Measurements from ENCODE around the gene EDIL3.
"Not testable (repeated sequence)": the region's sequence is repeated elsewhere in the genome, so short reads cannot be mapped to it uniquely, and the experiment has no call there.

EDIL3 gene

GRCh38 chr5:84378420-84378819 is 6.3 kb downstream of the EDIL3 start:
- no peak for DNase-seq

GRCh38 chr5:84376346-84376745 is 8.3 kb downstream of the EDIL3 start:
- no peak for DNase-seq

- DNase-seq, result no peak
Observed at GRCh38 chr5:84374568-84374967, 10.1 kb downstream of the EDIL3 start.

GRCh38 chr5:84373506-84373905 is 11.2 kb downstream of the EDIL3 start:
- no peak for DNase-seq

- DNase-seq, result no peak
Observed at GRCh38 chr5:84372066-84372695, 12.5 kb downstream of the EDIL3 start.

GRCh38 chr5:84370176-84370575 is 14.5 kb downstream of the EDIL3 start:
- no peak for DNase-seq

- DNase-seq, result no peak
Observed at GRCh38 chr5:84364043-84364442, 20.6 kb downstream of the EDIL3 start.

GRCh38 chr5:84362061-84362720 is 22.5 kb downstream of the EDIL3 start:
- DNase-seq, result no peak

- DNase-seq, result no peak
Observed at GRCh38 chr5:84361572-84361971, 23.1 kb downstream of the EDIL3 start.

- no peak for DNase-seq
Observed at GRCh38 chr5:84360056-84360455, 24.6 kb downstream of the EDIL3 start.

- DNase-seq, result no peak
Observed at GRCh38 chr5:84354101-84354500, 30.6 kb downstream of the EDIL3 start.

GRCh38 chr5:84344788-84345187 is 39.9 kb downstream of the EDIL3 start:
- no peak for DNase-seq

GRCh38 chr5:84343171-84343570 is 41.5 kb downstream of the EDIL3 start:
- no peak for DNase-seq

- no peak for DNase-seq
Observed at GRCh38 chr5:84332106-84332505, 52.6 kb downstream of the EDIL3 start.

- no peak for DNase-seq
Observed at GRCh38 chr5:84327591-84327990, 57.1 kb downstream of the EDIL3 start.

GRCh38 chr5:84322646-84323045 is 62.0 kb downstream of the EDIL3 start:
- no peak for DNase-seq

- not testable (repeated sequence) for DNase-seq
Observed at GRCh38 chr5:84317826-84318225, 66.9 kb downstream of the EDIL3 start.

- not testable (repeated sequence) for DNase-seq
Observed at GRCh38 chr5:84312280-84312679, 72.4 kb downstream of the EDIL3 start.

GRCh38 chr5:84309850-84310249 is 74.8 kb downstream of the EDIL3 start:
- not testable (repeated sequence) for DNase-seq

- no peak for DNase-seq
Observed at GRCh38 chr5:84306601-84307000, 78.1 kb downstream of the EDIL3 start.

- DNase-seq, result no peak
Observed at GRCh38 chr5:84304599-84304998, 80.1 kb downstream of the EDIL3 start.

- no peak for DNase-seq
Observed at GRCh38 chr5:84303315-84303714, 81.4 kb downstream of the EDIL3 start.

- no peak for DNase-seq
Observed at GRCh38 chr5:84301535-84301934, 83.1 kb downstream of the EDIL3 start.

GRCh38 chr5:84299959-84300358 is 84.7 kb downstream of the EDIL3 start:
- no peak for DNase-seq

GRCh38 chr5:84298628-84299027 is 86.1 kb downstream of the EDIL3 start:
- DNase-seq, result no peak
